Stimulated activated CD4-positive, alpha-beta T cell treated with anti-CD3 and anti-CD28 coated beads, Interleukin-2, amount 100 ng/mL, for 24 hours (primary cell): Measurements from ENCODE around the gene IL23A.
A peak's percentile ranks its signal among the peaks of the same experiment; 100 is the strongest.
"Not testable (repeated sequence)": the region's sequence is repeated elsewhere in the genome, so short reads cannot be mapped to it uniquely, and the experiment has no call there.

ENCODE experiments used
- DNase-seq, 2 donors: peaks; one replicate each; pipeline ENCODE4 v3.0.0-alpha.2; 2020

IL23A gene

DNA sequence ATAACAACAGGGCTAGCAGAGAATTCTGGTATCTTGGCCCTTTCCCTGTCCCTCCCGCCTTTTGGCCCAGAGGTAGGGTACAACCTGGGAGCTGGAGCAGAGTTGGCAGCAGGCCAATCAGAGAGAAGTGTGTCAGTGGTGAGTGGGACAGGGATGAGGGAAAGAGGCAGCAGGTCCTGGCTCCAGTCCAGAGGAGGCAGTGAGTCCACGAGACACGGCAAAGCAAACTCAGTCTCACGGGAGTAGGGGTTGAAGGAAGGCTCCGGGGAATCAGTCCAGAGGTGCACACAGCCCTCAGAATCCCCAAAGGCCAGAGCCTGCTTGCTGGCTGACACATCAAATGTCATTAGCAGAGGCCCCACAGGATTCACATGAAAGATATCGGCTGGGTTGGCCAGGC, 12.2 kb upstream of the IL23A start:
- DNase-seq = no peak

DNA sequence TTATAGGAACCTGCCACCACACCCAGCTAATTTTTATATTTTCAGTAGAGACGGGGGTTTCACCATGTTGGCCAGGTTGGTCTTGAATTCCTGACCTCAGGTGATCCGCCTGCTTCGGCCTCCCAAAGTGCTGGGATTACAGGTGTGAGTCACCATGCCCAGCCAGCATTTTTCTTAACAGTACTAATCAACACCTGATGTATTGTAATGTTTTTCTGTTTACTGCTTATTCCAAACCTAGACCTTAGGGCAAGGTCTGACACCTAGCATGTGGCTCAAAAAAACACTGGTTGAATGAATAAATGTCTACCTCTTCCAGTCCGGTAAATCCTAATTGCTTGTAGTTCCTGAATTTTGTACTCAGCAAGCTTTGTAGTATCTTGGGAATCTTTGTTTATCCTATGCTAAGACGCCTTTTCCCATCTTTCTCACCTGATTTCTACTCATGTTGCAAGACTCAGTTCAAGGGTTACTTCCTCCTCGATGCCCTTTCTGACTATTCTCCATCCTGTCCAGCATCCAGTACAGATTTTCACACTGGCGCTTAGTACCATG, 7.7 kb upstream of the IL23A start:
- no peak for DNase-seq

DNA sequence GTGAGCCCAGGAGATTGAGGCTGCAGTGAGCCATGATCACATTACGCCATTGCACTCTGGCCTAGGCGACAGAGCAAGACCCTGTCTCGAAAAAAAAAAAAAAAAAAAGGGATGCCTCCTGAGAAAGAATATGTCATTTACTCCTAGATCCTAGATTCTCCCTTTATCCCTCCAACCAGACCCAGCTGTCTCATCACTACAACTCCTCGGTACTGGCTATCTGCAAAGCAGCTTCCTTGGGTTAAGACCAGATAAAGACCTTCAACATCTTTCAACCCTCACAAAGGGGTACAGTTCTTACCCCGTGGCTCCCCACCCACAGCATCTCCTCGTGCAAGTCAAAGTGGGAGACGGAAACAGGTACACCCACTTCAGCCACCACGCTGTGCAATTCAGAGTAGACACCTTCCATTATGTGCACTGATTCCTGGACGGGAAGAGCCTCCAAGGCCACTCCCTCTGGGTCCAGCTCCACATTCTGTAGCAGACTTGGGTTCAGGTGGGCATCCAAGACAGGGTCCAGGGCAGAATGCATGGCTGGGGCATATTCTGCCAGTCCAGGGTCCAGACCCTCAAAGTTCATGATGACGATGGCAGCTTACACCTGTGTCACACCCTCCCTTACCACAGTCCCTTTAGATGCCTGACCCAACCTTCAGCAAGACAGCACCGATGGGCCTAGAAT, 6.0 kb upstream of the IL23A start:
- DNase-seq = no peak

DNA sequence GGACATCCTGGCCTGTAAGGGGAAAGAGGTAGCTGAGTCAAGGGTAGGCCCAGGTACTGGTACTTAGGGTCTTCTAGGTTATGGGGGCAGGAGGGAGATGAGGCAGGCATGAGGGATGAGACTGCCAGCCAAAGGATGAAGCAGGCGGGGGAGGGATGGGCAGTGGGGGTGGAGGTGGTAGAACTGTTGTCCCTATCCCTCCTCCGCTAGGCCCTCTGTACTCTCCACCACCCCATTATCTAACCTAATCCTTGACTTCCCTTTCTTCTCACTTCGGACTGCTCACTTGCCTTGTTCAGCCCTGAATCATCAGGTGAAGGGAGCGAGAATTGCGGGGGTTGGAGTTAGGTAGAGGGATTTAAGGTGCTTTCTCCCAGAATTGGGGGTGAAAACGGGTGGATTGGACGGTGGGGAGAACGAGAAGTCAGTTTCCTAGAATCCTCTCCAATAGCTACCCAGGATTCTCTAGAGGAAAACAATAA, 5.4 kb upstream of the IL23A start:
- no peak for DNase-seq

DNA sequence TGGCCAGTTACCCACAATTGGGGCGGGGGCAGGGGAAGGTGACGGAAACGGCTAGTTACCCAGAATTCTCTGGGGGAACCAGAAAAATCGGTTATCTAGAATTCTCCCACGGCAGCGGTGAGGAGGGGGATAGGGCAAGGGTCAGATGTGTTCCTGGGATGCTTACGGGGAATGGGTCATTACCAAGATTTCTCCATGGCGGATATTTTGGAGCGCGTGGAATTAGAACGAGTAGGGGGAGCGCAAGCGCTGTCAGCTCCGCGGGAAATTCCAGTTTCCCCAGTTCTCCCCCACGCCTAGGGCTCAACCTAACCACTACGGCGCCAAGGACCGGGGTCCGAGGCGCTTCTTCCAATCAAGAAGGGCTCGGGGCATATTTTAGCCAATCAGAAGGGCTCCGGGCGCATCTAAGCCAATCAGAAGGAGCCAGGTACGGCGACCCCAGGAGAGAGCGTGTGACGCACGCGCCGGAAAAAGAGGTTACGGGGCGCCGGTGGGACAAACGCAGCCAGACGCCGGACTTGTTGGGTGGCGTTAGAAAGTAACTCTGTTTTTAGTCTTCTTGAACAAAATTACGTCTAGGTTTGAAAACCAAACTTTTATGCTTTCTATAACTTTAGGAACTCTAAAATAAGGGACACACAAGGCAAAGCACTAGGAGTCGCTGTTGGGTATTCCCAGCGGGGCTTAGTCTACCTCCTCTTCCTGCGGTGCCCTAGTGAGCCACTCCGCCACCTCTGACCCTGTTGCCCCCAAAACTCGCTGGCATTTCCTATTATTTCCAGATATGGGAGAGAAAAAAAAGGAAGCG, 4.8 kb upstream of the IL23A start, which contains the start of gene PAN2:
TSS of gene PAN2 (minus strand) at position 322 of the 811 bp plus-strand sequence. CDS start 906 bp downstream, outside the sequence.
- DNase-seq = peak; percentile 91 to 92

DNA sequence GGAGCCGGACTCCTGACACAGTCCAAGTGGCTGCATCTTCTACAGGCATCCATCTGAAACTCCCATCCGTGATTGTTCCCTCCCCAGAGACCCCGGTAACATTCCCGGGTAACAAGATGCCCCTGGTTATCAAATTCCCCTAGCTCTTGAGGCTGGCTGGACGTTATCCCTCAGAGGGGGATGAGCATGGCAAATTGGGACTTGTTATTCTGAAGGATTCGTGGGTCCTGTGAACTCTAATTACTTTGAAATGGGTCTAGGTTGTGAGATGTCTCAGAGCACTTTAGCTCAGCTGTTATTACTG, 4.2 kb upstream of the IL23A start:
- DNase-seq = no peak

DNA sequence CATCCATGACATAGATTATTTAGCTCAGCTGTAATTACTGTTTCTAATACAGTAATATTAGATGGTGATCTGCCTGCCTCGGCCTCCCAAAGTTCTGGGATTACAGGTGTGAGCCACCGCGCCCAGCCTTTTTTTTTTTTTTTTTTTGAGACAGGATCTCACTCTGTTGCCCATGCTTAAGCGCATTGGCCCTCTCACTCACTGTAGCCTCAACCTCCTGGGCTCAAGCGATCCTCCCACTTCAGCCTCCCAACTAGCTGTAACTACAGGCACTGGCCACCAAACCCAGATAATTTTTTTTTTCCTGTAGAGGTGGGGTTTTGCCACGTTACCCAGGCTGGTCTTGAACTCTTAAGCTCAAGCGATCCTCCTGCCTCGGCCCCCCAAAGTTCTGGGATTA, 3.2 kb upstream of the IL23A start:
- not testable (repeated sequence) for DNase-seq

DNA sequence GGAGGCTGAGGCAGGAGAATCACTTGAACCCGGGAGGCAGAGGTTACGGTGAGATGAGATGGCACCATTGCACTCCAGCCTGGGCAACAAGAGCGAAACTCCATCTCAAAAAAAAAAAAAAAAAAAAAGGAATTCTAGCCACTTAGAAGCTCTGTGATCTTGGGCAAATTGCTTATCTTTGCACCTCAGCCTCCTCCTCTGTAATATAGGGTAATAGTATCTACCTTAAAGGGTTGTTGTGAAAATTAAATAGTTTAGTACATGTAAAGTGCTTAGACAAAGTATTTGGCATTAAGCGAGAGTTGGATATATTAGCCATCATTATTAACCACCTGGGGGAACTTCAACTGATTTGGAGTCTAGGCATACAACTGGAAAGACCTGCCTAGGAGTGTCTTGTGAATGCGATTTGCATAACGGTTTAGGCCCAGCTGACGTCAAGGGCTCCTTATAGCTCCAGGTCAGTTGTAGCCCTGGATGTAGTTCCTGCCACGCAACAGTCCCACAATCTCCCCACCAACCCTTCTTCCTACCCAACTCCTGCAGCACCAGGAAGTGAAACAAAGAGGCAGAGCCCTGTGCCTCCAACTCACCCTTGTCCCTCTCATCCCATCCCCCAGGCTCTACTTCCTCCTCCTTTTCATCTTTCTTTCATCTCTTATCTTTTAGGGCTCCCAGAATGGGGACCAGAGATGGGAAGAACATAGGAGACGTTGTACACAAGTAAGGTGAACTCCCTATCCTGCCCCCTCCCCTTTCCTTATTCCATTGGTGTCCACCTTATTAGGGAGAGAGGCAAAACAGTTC, 2.1 kb upstream of the IL23A start:
- DNase-seq = no peak

DNA sequence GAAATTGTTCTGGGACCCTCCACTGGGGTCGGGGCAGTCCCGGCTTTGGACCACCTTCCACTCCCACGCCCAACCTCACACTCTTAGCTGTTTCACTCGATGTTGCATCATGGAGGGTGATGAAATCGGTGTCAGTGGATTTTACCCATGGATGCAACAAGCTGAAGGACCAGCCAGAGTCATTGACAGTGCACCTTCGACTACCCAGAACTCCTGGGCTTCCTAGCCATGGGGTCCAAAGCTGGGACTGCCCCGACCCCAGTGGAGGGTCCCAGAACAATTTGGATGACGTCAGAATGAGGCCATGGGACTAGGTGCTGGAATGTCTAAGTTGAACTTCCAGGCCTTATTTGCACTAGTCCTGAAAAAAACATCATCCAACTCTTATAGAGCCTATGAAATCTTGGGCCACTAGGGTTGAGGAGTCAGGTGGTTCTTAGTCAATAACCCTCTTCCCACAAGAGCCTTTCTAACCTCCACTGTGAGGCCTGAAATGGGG, 882 bp upstream of the IL23A start:
- no peak for DNase-seq

DNA sequence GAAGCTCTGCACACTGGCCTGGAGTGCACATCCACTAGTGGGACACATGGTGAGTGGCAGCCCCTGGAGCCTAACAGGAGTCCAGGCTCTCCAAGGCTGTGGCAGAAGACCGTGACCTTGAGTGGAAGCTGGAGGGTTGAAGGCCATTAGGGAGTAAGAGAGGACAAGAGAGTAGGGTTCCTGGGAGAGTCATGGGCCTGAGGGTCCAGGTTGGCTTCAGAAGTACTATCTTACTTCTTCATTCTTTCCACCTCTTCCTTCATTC, 406 bp downstream of the IL23A start:
- no peak for DNase-seq

DNA sequence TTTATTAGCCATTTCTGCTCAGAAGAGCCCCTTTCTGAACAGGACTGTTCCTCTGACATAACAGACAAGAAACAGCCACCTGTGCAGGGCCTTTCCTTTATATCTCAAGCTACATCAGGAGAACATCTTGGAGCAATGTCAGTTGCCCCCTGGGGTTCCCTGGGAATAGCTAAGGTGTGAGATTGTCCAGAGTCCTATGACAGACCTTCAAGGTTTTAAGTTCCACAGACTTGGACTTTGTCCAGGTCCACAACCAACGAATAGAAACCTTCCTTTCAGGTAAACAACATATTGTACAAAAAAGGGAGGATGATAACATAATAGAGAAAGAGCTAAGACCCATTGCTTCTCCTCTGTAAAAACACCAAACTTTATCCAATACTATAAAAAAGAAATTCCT, 2.9 kb downstream of the IL23A start:
- DNase-seq = no peak

DNA sequence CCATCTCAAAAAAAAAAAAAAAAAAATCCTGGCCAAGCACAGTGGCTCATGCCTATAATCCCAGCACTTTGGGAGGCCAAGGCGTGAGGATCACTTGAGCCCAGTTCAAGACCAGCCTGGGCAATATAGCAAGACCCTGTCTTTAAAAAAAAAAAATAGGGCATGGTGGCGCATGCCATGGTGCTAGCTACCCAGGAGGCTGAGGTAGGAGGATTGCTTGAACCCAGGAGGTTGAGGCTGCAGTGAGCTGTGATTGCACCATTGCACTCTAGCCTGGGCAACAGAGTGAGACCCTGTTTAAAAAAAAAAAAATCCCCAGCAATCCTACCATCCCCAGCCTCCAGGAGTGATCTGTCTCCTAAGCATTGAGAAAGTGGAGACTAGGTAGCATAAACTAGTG, 3.6 kb downstream of the IL23A start:
- DNase-seq = not testable (repeated sequence)

DNA sequence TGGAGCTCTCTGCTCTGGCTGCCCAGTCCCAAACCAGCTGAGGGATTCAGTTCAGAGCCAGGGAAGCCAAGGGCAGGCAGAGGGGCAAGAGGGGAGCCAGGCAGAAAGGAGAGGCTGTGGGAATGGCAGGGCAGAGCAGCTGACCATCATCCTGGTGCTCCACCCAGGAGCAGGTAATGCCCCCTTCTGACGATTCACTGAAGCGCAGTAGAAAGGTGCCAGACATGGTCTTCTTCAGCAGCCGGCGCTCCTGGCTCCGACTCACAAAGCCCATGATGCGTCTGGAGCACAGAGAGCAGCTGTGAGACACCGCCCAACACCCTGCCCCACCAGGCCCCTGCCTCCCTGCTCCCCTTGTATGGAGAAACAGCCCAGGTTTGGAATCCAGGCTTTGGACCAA, 8.0 kb downstream of the IL23A start:
- DNase-seq = peak in 1 of 2 donors; percentile 15

DNA sequence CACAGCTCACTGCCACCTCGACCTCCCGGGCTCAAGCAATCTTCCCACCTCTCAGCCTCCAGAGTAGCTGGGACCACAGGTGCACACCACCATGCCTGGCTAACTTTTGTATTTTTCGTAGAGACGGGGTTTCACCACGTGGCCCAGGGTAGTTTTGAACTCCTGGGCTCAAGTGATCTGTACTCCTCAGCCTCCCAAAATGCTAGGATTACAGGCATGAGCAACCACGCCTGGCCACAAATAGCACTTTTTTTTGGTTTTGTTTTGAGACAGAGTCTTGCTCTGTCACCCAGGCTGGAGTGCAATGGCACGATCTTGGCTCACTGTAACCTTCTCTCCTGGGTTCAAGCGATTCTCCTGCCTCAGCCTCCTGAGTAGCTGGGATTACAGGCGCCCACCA, 8.6 kb downstream of the IL23A start:
- not testable (repeated sequence) for DNase-seq

DNA sequence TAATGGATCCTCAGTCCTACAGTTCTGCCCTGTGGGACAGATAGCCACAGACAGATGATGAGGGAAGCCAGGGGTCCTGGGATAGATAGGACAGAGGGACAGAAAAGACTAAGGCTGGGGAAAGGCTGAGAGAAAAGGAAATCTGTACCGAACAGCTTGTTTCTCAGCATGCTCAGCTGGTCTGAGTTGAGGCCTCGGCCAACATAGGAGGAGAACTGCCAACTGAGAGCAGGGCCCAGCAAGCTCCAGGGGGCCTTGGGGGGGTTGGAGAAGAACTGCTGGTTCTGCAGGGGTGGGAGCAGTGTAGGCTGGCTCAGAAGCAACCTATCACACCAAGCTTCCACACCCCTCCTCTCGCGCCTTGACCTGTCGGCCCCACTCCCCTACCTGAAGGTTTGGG, 10.1 kb downstream of the IL23A start:
- DNase-seq = no peak

DNA sequence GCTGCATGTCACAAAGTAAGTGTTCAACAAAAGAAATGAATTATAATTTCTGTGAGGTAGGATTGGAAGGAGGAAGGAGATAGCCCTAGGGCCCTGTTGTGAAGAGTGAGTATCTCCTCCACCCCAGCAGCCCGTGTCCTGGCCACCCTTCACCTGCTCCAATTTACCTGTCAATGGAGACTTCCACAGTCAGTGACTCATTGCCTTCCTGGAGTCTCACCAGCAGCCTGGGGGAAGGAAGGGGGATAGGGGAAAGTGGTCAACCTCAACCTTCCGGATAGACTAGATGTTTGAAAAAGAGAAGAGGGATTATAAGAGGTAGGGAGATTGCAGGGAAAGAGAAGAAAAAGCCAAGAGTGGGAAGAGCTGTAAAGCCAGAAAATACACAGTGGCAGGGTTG, 12.0 kb downstream of the IL23A start:
- no peak for DNase-seq

DNA sequence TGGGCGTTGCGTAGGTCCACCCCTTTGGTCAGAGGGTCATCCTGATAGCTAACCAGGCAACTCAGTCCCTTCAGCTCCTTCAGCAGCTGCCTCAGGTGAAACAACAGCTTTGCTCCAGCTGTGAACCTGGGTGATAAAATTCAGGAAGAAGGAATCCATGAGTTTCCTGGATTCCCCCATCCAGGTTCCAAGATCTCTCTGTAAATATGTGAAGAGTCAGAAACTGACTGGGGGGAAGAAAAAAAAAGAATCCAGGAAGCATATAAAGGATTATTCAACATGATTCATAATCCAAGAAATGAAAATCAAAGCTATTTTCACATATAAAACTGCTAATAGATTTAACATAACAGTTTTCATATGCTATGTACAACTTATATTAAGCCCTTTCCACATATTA, 12.6 kb downstream of the IL23A start:
- no peak for DNase-seq

DNA sequence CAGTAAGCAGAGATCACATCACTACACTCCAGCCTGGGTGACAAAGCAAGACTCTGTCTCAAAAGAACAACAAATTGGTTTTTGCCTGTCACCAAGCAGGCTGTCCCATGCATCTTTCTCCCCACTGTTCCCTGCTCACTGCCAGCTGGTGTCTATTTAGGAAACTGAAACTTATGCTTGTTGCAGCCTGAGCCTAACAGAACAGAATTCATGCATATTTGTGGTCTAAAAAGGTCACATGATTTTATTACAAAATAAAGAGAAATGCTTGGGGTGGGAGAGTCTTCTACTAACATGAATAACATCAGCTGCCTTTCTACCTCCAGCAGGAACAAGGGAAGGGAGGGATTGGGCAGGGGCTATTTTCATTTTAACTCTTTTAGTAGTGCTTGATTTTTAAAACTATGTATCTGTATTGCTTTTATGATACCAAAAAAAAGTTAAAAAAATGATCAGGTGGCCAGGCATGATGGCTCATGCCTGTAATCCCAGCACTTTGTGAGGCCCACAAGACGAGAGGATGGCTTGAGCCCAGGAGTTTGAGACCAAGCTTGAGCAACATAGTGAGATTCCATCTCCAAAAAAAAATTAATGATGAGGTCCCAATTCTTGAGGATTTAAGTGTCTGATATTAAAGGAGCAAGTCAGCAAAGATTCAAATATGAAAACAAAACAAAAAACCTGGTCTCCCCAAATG, 20.3 kb downstream of the IL23A start:
- no peak for DNase-seq

DNA sequence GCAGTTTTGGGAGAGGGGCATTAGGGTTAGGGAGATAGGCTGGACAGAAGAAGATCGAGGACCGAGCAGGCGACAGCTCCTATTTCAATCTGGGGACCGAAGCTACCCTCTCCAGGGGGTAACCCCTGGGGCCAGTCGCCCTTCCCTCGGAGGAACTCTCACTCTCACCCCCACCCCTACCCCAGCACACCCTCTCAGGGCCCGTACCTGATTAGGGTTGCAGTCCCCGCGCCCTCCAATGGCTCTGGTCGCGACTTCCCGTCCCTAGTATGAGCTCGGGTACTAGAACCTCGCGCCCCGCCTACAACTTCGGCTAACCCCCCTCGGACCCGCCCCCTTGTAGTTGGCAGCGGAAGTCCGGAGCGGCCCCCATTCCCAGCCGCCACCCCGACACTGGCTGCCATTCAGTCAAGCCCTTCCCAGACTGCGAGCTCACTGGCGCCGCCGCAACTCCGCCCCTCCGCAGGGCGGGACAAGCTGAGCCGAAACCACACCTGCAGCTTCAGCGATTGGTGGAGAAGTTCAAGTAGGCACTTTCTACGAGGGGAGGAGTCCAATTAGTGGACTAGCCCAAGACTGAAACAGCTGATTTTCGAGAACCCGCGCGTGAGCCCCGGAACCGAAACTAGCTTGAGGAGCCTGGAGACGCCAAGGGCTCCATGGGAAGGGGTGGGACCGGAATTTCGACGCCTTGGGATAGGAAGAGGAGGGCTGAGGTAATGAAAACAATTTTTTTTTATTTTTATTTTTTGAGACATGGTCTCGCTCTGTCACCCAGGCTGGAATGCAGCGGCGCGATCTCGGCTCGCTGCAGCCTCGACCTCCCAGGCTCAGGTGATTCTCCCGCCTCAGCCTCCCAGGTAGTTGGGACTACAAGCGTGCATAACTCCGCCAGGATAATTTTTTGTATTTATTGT, 21.4 kb downstream of the IL23A start, which contains the start of gene STAT2:
TSS of gene STAT2 (minus strand) at position 257 of the 917 bp plus-strand sequence. CDS start 3,536 bp downstream, outside the sequence.
- DNase-seq = peak; percentile 99

DNA sequence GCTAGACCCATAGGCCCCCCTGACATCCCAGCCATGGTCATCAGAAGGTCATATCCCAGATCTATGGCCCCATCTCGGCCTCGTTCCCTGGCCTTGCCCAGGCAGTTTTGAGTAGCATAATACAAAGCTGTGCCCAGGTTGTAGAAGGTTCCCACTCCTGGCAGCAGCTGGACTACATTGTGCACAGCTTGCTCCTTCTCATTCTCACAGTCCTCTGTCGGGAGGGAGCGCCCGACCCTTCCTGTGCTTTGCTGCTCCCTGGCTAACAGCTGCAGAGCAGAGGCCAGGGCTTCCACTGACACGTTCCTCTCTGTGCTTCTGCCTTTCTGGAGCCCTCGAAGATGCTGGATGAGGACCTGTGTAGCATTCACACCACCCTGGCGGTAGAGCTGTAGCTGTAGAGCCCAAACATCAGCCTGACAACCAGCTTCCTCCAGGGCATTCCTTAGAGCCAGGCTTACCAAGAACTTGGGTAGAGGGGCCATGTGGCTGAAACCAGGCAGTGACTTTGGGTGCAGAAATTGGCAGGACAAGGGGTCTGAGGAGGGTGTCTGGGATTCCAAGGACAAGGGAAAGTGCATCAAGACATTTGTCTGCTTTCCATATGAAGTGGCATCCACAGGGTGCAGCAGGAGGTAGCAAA, 22.9 kb downstream of the IL23A start:
- DNase-seq = no peak
